Measurements from ENCODE around the gene CD68.

The CD68 gene

GRCh38 chr17:7561028-7561575, 18.3 kb upstream of the CD68 start:
- peak overlapping the region; percentile 87 for H3K27ac ChIP-seq
- peak; percentile 83 for TF ChIP-seq CTCF (conservative IDR thresholded peaks at IDR 0.05)

- no peak for TF ChIP-seq CTCF (conservative IDR thresholded peaks at IDR 0.05)
- peak within 1 kb of the TSS; percentile 87 for H3K27ac ChIP-seq
Observed at GRCh38 chr17:7561589-7562207, 17.7 kb upstream of the CD68 start, which contains the start of gene SENP3. Gene SENP3, plus strand, starts transcription at chr17:7561919. Its CDS starts 1,158 bp downstream, at chr17:7563077.

- H3K27ac ChIP-seq = peak overlapping the region; percentile 87
- TF ChIP-seq CTCF (conservative IDR thresholded peaks at IDR 0.05) = no peak
Observed at GRCh38 chr17:7562208-7562605, 17.2 kb upstream of the CD68 start.

- peak overlapping the region; percentile 87; the same call in 1 of the 2 replicates for H3K27ac ChIP-seq
- no peak for TF ChIP-seq CTCF (conservative IDR thresholded peaks at IDR 0.05)
Observed at GRCh38 chr17:7563115-7563869, 16.1 kb upstream of the CD68 start.

- H3K27ac ChIP-seq = no peak overlapping the region
- TF ChIP-seq CTCF (conservative IDR thresholded peaks at IDR 0.05) = no peak
Observed at GRCh38 chr17:7569571-7569970, 9.9 kb upstream of the CD68 start.

- no peak overlapping the region for H3K27ac ChIP-seq
- TF ChIP-seq CTCF (conservative IDR thresholded peaks at IDR 0.05) = no peak
Observed at GRCh38 chr17:7570351-7570750, 9.1 kb upstream of the CD68 start.

GRCh38 chr17:7572338-7572587, 7.2 kb upstream of the CD68 start:
- peak overlapping the region; percentile 94 for H3K27ac ChIP-seq
- TF ChIP-seq CTCF (conservative IDR thresholded peaks at IDR 0.05) = no peak
